ENCODE data around the gene CELSR1.

Gene CELSR1

DNA sequence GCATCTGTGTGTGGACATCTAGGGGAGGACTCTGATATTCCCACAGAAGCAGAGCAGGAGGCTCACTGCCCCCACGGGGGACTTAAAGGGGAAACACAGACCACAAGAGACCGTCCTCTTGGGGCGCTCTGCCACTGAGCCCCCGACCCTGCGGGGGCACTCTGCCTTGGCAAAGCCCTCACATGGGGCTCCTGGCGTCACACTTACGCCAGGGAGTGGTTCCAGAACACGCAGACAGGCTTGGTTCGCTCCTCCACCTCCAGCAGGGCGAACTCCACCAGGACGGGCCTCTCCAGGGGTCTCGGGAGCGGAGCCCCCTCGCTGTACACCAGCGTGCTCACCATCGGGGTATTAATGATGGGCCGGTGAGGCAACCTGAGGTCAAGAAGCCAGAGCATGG, 156.8 kb downstream of the CELSR1 start:
- H3K4me3 ChIP-seq (ENCODE audit: low read depth, low read length) = no peak overlapping the region
- no peak for TF ChIP-seq CTCF (conservative IDR thresholded peaks at IDR 0.05; ENCODE audit: low read depth, low read length)
- no peak for DNase-seq (ENCODE audit: low read depth)

DNA sequence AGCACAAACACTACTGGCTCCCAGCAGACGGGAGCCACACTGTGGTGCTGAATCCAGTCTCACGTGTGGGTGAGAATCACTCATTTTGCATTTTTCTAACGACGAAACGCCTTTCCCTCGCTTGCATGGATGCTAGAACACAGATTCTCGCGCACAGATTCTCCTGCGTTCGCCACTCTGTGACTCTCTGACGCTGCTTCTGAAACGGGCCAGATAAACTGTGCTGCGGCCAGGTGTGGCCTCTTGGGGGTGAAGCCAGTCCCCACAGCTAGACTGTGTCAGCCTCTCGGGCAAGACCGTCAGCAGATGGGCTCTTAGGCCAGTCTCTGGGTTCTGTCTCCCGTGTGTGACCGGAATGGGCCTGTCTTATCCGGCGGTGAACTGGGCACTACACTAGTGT, 157.4 kb downstream of the CELSR1 start:
- TF ChIP-seq CTCF (conservative IDR thresholded peaks at IDR 0.05; ENCODE audit: low read depth, low read length) = no peak
- no peak for DNase-seq (ENCODE audit: low read depth)
- H3K4me3 ChIP-seq (ENCODE audit: low read depth, low read length) = no peak overlapping the region

GRCh38 chr22:46379066-46379930, 158.1 kb downstream of the CELSR1 start:
- H3K4me3 ChIP-seq (ENCODE audit: low read depth, low read length) = no peak overlapping the region
- TF ChIP-seq CTCF (conservative IDR thresholded peaks at IDR 0.05; ENCODE audit: low read depth, low read length) = no peak
- no peak for DNase-seq (ENCODE audit: low read depth)

DNA sequence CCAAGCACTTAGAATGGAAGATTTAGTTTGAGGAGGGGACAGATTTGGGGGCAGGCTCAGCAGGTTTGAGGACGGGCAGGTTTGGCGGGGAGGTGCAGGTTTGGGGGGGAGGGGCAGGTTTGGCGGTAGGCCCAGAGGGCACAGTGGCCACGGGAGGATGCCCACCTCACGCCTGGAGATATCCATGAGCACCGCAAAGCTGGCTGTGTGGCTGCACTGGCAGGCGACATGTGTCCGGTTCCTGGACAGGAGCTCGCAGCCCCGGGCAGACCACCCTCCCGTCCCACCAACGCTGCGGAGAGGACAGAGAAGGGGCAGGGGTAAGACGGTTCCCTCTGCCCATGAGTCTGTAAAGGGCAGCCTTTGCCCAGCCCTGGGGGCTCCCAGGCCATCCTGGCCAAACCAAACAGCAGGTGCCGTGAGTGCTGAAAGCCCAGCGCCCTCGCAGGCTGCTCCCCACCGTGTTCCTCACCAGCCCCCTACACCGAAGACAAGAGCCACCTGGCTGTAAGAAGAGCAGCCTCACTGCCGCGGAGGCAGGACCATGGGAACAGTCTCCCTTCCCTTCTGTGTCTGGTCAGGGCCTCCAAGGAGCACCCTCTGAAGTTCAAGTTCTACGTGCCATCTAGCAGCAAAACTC, 158.9 kb downstream of the CELSR1 start:
- TF ChIP-seq CTCF (conservative IDR thresholded peaks at IDR 0.05; ENCODE audit: low read depth, low read length) = no peak
- DNase-seq (ENCODE audit: low read depth) = no peak

DNA sequence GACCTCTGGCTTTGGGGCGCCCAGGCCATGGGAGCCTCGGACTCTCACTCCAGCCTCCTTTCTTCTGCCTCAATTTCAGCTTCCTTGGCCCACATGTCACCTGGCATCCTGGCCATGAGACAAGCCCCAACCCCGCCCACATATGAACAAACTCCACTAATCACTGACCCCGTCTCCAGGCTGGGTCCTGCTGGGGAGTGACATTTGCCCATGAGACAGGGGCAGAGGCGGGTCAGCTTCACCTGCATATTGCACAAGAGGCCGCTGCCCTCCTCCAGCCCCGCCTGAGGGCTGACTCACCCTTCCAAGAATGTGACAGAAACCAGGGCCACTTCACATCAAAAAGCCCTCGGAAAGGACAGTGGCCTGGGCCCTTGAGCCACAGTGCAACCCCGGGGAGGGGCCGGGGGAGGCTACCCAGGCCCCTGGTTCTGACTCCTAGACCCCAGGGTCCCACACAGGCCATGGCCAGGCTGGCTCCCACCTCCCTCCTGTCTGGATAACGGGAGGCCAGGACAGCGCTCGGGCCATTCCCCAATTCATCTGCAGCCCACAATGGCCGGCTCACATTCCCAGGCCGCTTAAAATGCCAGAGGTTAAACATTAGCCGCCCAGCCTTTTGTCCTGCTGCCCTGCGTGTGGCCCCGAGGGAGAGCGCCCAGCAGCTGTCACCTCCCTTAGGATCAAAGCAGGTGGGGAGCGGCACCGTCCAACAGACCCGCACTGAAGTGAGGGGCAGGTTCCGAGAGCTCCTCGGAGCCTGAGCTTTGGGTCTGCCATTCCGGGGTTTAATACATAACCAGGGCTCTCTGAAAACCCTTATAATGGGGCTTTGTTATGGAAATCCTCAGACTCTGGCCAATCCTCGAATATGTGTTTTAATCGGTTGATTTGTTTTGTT, 159.6 kb downstream of the CELSR1 start:
- no peak overlapping the region for H3K4me3 ChIP-seq (ENCODE audit: low read depth, low read length)
- TF ChIP-seq CTCF (conservative IDR thresholded peaks at IDR 0.05; ENCODE audit: low read depth, low read length) = no peak
- DNase-seq (ENCODE audit: low read depth) = no peak

More for the DNA sequence above, 158.9 kb downstream of the CELSR1 start:
- H3K4me3 ChIP-seq (ENCODE audit: low read depth, low read length) = no peak overlapping the region

- no peak for DNase-seq (ENCODE audit: low read depth)
- no peak overlapping the region for H3K4me3 ChIP-seq (ENCODE audit: low read depth, low read length)
- TF ChIP-seq CTCF (conservative IDR thresholded peaks at IDR 0.05; ENCODE audit: low read depth, low read length) = no peak
Observed at GRCh38 chr22:46376908-46377524, 160.4 kb downstream of the CELSR1 start.

Measured in choroid plexus epithelial cell (primary cell).